ENCODE results near the gene MEIS1. TPM values are rescaled to one million over a fixed set of nuclear protein-coding genes. Genes with fewer than 3 reads are reported as not detected.

The MEIS1 gene
- total and polyA plus RNA-seq, 2 experiments from 2014 or later: 115 to 121 TPM

DNA sequence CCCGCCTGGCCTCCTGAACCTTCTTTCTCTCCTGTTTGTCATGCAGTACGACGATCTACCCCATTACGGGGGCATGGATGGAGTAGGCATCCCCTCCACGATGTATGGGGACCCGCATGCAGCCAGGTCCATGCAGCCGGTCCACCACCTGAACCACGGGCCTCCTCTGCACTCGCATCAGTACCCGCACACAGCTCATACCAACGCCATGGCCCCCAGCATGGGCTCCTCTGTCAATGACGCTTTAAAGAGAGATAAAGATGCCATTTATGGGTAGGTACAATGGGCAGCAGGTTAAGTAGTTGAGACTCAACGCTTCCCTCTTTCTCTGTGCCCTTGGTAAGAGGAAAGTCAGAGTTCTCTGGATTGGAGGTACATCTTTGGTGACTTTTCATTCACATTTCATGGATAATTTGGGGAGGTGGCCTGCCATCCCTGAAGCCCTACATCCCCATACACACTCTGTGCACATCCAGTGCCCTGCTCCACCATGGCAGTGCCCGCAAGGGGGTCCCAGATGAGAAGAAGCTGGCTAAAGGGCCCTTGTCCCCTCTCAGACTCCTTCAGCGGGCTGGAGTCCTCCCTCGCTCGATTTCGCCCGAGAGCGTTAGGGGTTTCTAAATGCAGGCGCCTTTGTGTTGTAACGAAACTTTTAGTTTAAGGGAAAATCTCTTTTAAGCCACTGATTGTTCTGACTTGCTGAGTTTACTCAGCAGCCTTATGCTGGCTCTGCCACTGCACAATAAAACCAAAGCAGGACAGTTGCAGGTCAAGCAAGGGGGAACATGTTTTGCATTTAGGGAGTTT lies 3.0 kb downstream of the MEIS1 start:
- Histone ChIP-seq H3K4me3 (peak overlapping the region; percentile 94), H3K36me3 (peaks cover 28% of the 10 kb centered on the region), H3K27ac (peak overlapping the region; percentile 99), H3K4me1 (ENCODE audit: low read depth) (peaks cover 16% of the 10 kb centered on the region), H3K27me3 (no peaks in the 10 kb centered on the region), H3K9me3 (ENCODE audit: low read depth) (no peaks in the 10 kb centered on the region)
- TF ChIP-seq, protein P1, sequence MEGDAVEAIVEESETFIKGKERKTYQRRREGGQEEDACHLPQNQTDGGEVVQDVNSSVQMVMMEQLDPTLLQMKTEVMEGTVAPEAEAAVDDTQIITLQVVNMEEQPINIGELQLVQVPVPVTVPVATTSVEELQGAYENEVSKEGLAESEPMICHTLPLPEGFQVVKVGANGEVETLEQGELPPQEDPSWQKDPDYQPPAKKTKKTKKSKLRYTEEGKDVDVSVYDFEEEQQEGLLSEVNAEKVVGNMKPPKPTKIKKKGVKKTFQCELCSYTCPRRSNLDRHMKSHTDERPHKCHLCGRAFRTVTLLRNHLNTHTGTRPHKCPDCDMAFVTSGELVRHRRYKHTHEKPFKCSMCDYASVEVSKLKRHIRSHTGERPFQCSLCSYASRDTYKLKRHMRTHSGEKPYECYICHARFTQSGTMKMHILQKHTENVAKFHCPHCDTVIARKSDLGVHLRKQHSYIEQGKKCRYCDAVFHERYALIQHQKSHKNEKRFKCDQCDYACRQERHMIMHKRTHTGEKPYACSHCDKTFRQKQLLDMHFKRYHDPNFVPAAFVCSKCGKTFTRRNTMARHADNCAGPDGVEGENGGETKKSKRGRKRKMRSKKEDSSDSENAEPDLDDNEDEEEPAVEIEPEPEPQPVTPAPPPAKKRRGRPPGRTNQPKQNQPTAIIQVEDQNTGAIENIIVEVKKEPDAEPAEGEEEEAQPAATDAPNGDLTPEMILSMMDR (IDR thresholded peaks at IDR 0.05; ENCODE audit: low read depth, low read length): no peak
- peak; percentile 41 to 55 for DNase-seq (ENCODE audit: low read depth in 1 of 2, low spot score in 1 of 2)

DNA sequence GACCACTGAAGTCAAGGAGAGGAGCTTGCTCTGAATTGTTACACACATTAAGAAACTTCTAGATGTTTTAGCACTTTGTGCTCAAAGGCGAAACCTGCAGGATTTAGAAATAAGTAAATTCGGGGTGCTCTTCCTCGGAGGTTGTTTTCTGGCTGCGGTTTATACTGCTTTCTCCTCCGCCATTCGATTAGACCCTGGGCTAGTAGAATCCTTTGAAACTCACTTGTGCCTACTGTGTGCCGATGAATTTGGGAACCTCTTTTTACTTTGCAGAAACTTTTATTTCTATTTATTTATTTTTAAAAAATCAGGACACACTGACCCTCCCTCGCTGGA lies 3.5 kb downstream of the MEIS1 start:
- H3K36me3 ChIP-seq: peaks cover 30% of the 10 kb centered on the region
- no peaks in the 10 kb centered on the region for H3K27me3 ChIP-seq
- H3K4me3 ChIP-seq: peak overlapping the region; percentile 94

DNA sequence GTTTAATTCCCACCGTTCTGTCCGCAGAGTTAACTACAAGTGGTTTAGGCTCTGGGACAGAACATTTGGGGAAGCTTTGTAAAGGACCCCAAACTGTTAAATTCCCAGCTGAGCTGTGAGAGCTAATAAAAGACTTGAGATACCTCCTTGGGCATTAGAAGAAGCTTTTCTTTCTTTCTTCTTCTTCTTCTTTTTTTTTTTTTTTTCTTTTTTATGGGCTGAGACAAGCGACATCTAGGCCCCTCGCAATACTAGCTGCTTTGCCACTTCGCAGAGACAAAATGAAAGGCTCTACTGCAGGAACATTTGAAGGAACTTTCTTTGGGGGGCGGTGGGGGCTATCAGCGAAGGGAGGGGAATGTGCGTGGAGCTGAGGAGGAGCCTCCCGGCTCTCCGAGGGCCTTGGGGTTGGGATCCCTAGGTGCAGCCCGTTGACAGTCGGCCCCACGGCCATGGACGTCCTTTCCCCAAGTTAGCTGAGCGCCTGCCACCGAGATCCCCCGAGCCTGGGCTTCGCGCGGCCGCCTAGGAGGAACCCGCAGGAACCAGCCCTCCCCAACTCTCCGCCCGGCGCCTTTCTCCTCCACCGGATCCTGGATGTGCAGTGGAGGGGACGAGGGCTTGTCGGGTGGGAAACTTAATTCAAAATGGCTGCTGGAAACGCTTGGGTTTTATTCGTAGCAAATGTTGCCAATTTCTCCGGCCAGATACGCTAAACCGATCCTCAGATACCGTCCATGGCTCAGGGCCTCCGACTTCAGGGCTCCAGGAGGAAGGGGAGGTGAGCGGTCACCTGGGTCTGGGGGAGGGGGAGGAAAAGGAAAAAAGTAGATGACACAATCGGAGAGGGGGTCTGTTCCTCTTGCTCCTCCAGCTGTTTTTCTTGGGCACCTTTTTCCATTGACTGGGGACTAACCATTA lies 4.2 kb downstream of the MEIS1 start:
- H3K27ac ChIP-seq: peak overlapping the region; percentile 99
- no peaks in the 10 kb centered on the region for H3K9me3 ChIP-seq (ENCODE audit: low read depth)
- TF ChIP-seq, protein P1 (IDR thresholded peaks at IDR 0.05; ENCODE audit: low read depth, low read length): no peak
- peaks cover 37% of the 10 kb centered on the region for H3K36me3 ChIP-seq
- peak in 1 of 2 donors; percentile 53 for DNase-seq (ENCODE audit: low read depth in 1 of 2, low spot score in 1 of 2)
- H3K27me3 ChIP-seq: no peaks in the 10 kb centered on the region
- H3K4me1 ChIP-seq (ENCODE audit: low read depth): peaks cover 28% of the 10 kb centered on the region
- H3K4me3 ChIP-seq: peak overlapping the region; percentile 94

More for the DNA sequence above, 3.5 kb downstream of the MEIS1 start:
- TF ChIP-seq, protein P1 (IDR thresholded peaks at IDR 0.05; ENCODE audit: low read depth, low read length): no peak
- DNase-seq (ENCODE audit: low read depth in 1 of 2, low spot score in 1 of 2): no peak
- Histone ChIP-seq H3K4me1 (ENCODE audit: low read depth) (peaks cover 22% of the 10 kb centered on the region), H3K9me3 (ENCODE audit: low read depth) (no peaks in the 10 kb centered on the region), H3K27ac (peak overlapping the region; percentile 99)

DNA sequence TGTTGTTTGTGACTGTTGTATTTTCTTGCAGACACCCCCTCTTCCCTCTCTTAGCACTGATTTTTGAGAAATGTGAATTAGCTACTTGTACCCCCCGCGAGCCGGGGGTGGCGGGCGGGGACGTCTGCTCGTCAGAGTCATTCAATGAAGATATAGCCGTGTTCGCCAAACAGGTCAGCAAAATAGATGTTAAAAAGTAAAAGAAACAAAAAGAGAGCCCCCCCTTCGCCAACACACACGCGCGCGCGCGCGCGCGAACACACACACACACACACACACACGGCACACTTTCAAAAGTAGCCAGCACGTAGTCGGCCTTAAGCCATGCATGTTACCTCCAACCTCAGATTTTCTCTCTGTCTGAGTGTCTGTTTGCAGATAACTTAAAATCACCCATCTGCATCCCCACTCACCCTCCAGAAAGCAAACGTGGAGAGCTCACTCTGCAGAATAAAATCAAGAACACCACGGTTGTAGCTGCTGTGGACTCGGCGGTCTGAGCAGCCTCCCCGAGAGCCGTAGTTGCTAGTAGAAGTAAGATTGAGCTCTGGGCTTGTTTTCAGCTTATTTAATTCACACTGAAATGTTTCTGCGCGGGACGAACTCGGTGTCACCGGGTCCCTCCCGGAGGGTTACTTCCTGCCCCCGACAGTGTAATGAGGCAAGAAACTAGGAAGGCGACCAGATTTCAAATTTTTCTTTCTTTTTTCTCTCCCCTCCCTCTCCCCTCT lies 5.1 kb downstream of the MEIS1 start:
- H3K4me3 ChIP-seq: peak overlapping the region; percentile 94
- peaks cover 31% of the 10 kb centered on the region for H3K4me1 ChIP-seq (ENCODE audit: low read depth)

More for the DNA sequence above, 5.1 kb downstream of the MEIS1 start:
- TF ChIP-seq, protein P1 (IDR thresholded peaks at IDR 0.05; ENCODE audit: low read depth, low read length): no peak
- DNase-seq (ENCODE audit: low read depth in 1 of 2, low spot score in 1 of 2): peak in 1 of 2 donors; percentile 60
- Histone ChIP-seq H3K27ac (peak overlapping the region; percentile 99), H3K27me3 (no peaks in the 10 kb centered on the region), H3K9me3 (ENCODE audit: low read depth) (no peaks in the 10 kb centered on the region), H3K36me3 (peaks cover 39% of the 10 kb centered on the region)
